SK-N-SH treated with all-trans-retinoic acid at 6 μM for 48 hours (cell line): Measurements from ENCODE around the gene UTS2R.
"Not testable (repeated sequence)": the region's sequence is repeated elsewhere in the genome, so short reads cannot be mapped to it uniquely, and the experiment has no call there.

Experiments used
- ATAC-seq: fragments of 200-7000 bp; cut with Tn5 transposase; 3 replicates; pipeline ENCODE4 v1.9.1; 2020; ENCODE audit warnings: mild to moderate bottlenecking, moderate library complexity
- ARNTL ChIP-seq: fragments of 450-650 bp; formaldehyde crosslinking; IDR thresholded peaks from 2 replicates; pipeline ENCODE4 v1.5.0; 2020; ENCODE audit warnings: low read depth, mild to moderate bottlenecking, moderate library complexity, borderline replicate concordance
- BACH2 ChIP-seq: fragments of 250-450 bp; sonication (Bioruptor Pico); IDR thresholded peaks from 2 replicates; pipeline ENCODE4 v1.9.0; 2021; ENCODE audit warnings: mild to moderate bottlenecking, borderline replicate concordance
- CSDC2 ChIP-seq: fragments of 250-450 bp; sonication (Bioruptor Pico); IDR thresholded peaks from 2 replicates; pipeline ENCODE4 v1.5.0; 2020; ENCODE audit warnings: mild to moderate bottlenecking, moderate library complexity
- ESRRG ChIP-seq: fragments of 250-450 bp; sonication (Bioruptor Pico); IDR thresholded peaks from 2 replicates; pipeline ENCODE4 v1.6.1; 2021; ENCODE audit warnings: mild to moderate bottlenecking
- GLIS3 ChIP-seq: fragments of 250-450 bp; sonication (Bioruptor Pico); IDR thresholded peaks from 2 replicates; pipeline ENCODE4 v1.5.0; 2020; ENCODE audit warnings: mild to moderate bottlenecking, moderate library complexity
- ISL1 ChIP-seq: fragments of 250-450 bp; sonication (Bioruptor Pico); IDR thresholded peaks from 2 replicates; pipeline ENCODE4 v2.1.2; 2022; ENCODE audit warnings: mild to moderate bottlenecking, moderate library complexity
- OSR1 ChIP-seq: fragments of 250-450 bp; sonication (Bioruptor Pico); IDR thresholded peaks from 2 replicates; pipeline ENCODE4 v1.8.0; 2022; ENCODE audit warnings: moderate library complexity, mild to moderate bottlenecking, inconsistent platforms
- RARB ChIP-seq: fragments of 250-450 bp; sonication (Bioruptor Pico); IDR thresholded peaks from 2 replicates; pipeline ENCODE4 v1.8.0; 2021; ENCODE audit warnings: mild to moderate bottlenecking, moderate library complexity
- SNAI2 ChIP-seq: fragments of 250-450 bp; sonication (Bioruptor Pico); IDR thresholded peaks from 2 replicates; pipeline ENCODE4 v1.5.0; 2020; ENCODE audit warnings: mild to moderate bottlenecking, moderate library complexity
- TCF4 ChIP-seq: fragments of 250-450 bp; sonication (Bioruptor Pico); IDR thresholded peaks from 2 replicates; pipeline ENCODE4 v1.8.0; 2021; ENCODE audit warnings: mild to moderate bottlenecking, moderate library complexity, borderline replicate concordance
- TOX ChIP-seq: fragments of 250-450 bp; sonication (Bioruptor Pico); IDR thresholded peaks from 2 replicates; pipeline ENCODE4 v1.8.0; 2021; ENCODE audit warnings: mild to moderate bottlenecking, moderate library complexity, borderline replicate concordance
- ZFP3 ChIP-seq: fragments of 250-450 bp; sonication (Bioruptor Pico); IDR thresholded peaks from 2 replicates; pipeline ENCODE4 v1.5.0; 2020; ENCODE audit warnings: mild to moderate bottlenecking, moderate library complexity
- ZFP30 ChIP-seq: fragments of 450-650 bp; formaldehyde crosslinking; IDR thresholded peaks from 2 replicates; pipeline ENCODE4 v1.5.0; 2022; ENCODE audit warnings: mild to moderate bottlenecking, moderate library complexity
- ZNF70 ChIP-seq: fragments of 450-650 bp; formaldehyde crosslinking; IDR thresholded peaks from 2 replicates; pipeline ENCODE4 v1.5.0; 2020; ENCODE audit warnings: mild to moderate bottlenecking, moderate library complexity
- ZNF8 ChIP-seq: fragments of 450-650 bp; formaldehyde crosslinking; IDR thresholded peaks from 2 replicates; pipeline ENCODE4 v1.5.0; 2020; ENCODE audit warnings: mild to moderate bottlenecking, moderate library complexity
- TF ChIP-seq, protein P1 (sequence below): fragments of 250-450 bp; sonication (Bioruptor Pico); IDR thresholded peaks from 2 replicates; pipeline ENCODE4 v1.5.1; 2021; ENCODE audit warnings: mild to moderate bottlenecking, moderate library complexity
- TF ChIP-seq, protein P2 (sequence below): fragments of 250-450 bp; sonication (Bioruptor Pico); IDR thresholded peaks from 2 replicates; pipeline ENCODE4 v1.5.1; 2020; ENCODE audit warnings: low read depth, mild to moderate bottlenecking, moderate library complexity
- TF ChIP-seq, protein P3 (sequence below): fragments of 250-450 bp; sonication (Bioruptor Pico); IDR thresholded peaks from 2 replicates; pipeline ENCODE4 v1.5.0; 2020; ENCODE audit warnings: mild to moderate bottlenecking, moderate library complexity
- TF ChIP-seq, protein P4 (sequence below): fragments of 250-450 bp; sonication (Bioruptor Pico); IDR thresholded peaks from 2 replicates; pipeline ENCODE4 v1.8.0; 2020; ENCODE audit warnings: mild to moderate bottlenecking, moderate library complexity, borderline replicate concordance

UTS2R gene

DNA sequence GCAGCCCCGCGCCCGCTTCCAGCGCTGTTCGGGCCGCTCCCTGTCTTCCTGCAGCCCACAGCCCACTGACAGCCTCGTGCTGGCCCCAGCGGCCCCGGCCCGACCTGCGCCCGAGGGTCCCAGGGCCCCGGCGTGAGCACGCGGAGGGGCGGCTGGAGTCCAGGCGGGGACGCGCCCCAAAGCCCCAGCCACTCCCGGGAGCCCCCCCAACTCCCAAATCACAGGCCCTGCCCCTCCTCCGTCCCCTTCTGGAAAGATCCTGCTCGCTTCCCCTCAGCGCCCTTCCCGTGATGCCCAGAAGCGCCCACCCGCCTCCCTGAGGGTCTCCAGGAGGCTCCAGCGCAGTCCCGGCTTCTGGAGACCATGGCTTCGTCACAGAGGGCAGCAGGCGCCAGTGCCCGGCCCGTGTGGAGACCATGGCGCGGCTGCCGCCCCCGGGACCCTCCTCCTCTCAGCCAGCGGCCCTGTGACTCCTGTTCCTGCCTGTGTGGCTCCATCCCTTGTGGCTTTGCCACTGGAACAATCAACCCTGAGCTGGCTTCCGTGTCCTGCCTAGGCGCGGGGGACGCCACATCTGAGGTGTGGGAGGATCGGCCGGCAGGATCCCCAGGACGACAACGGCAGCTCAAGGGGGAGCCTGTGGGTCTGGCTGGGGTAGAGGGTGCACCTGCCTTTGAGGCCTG, 3.9 kb downstream of the UTS2R start:
- no peak for ATAC-seq
- TF ChIP-seq BACH2 (CRISPR knock-in tag) (no peak), TCF4 (CRISPR knock-in tag) (no peak), ESRRG (no peak), TOX (CRISPR knock-in tag) (no peak), RARB (CRISPR knock-in tag) (no peak), ZFP30 (no peak), SNAI2 (CRISPR knock-in tag) (no peak), ZFP3 (CRISPR knock-in tag) (no peak), GLIS3 (CRISPR knock-in tag) (no peak), ISL1 (CRISPR knock-in tag) (no peak)
- TF ChIP-seq, protein P1, sequence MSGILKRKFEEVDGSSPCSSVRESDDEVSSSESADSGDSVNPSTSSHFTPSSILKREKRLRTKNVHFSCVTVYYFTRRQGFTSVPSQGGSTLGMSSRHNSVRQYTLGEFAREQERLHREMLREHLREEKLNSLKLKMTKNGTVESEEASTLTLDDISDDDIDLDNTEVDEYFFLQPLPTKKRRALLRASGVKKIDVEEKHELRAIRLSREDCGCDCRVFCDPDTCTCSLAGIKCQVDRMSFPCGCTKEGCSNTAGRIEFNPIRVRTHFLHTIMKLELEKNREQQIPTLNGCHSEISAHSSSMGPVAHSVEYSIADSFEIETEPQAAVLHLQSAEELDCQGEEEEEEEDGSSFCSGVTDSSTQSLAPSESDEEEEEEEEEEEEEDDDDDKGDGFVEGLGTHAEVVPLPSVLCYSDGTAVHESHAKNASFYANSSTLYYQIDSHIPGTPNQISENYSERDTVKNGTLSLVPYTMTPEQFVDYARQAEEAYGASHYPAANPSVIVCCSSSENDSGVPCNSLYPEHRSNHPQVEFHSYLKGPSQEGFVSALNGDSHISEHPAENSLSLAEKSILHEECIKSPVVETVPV (CRISPR knock-in tag) = no peak
- TF ChIP-seq, protein P2, sequence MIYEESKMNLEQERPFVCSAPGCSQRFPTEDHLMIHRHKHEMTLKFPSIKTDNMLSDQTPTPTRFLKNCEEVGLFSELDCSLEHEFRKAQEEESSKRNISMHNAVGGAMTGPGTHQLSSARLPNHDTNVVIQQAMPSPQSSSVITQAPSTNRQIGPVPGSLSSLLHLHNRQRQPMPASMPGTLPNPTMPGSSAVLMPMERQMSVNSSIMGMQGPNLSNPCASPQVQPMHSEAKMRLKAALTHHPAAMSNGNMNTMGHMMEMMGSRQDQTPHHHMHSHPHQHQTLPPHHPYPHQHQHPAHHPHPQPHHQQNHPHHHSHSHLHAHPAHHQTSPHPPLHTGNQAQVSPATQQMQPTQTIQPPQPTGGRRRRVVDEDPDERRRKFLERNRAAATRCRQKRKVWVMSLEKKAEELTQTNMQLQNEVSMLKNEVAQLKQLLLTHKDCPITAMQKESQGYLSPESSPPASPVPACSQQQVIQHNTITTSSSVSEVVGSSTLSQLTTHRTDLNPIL (CRISPR knock-in tag) = no peak
- TF ChIP-seq, protein P3, sequence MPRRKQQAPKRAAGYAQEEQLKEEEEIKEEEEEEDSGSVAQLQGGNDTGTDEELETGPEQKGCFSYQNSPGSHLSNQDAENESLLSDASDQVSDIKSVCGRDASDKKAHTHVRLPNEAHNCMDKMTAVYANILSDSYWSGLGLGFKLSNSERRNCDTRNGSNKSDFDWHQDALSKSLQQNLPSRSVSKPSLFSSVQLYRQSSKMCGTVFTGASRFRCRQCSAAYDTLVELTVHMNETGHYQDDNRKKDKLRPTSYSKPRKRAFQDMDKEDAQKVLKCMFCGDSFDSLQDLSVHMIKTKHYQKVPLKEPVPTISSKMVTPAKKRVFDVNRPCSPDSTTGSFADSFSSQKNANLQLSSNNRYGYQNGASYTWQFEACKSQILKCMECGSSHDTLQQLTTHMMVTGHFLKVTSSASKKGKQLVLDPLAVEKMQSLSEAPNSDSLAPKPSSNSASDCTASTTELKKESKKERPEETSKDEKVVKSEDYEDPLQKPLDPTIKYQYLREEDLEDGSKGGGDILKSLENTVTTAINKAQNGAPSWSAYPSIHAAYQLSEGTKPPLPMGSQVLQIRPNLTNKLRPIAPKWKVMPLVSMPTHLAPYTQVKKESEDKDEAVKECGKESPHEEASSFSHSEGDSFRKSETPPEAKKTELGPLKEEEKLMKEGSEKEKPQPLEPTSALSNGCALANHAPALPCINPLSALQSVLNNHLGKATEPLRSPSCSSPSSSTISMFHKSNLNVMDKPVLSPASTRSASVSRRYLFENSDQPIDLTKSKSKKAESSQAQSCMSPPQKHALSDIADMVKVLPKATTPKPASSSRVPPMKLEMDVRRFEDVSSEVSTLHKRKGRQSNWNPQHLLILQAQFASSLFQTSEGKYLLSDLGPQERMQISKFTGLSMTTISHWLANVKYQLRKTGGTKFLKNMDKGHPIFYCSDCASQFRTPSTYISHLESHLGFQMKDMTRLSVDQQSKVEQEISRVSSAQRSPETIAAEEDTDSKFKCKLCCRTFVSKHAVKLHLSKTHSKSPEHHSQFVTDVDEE = no peak

DNA sequence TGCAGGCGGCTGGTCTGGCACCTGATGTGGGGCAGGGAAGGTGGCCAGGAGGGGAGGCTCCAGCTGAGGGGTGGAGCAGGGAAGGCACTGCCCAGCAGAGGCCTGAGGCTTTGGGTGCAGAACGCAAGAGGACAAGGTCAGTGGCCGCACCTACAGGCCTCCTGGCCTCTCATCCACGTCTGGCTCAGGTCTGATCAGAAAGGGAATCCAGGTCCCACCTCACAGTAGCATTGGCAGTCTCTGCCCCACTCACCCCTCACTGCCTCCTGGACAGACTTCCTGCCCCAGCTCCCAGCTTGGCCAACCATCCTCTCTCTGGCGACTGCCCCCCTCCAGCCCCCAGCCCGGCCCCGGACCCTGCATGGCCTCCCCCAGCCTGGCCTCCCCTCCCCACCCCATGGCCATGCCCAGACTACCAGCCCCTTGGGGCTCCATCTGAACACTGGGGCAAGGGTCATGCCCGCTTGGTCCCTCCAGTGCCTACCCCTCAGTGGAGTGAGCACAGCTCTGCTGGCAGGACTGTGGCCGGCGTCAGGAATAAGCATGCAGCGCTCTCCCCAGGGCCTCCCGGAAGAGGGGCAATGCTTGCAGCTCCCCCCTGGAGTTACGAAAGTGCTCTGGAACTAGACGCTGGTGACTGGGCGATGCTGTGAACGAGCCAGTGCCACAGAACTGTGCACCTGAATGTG, 4.6 kb downstream of the UTS2R start:
- TF ChIP-seq ARNTL (CRISPR knock-in tag) = no peak
- TF ChIP-seq, protein P2 (CRISPR knock-in tag) = no peak
- peak; percentile 4; the same call in 1 of the 3 replicates for ATAC-seq

DNA sequence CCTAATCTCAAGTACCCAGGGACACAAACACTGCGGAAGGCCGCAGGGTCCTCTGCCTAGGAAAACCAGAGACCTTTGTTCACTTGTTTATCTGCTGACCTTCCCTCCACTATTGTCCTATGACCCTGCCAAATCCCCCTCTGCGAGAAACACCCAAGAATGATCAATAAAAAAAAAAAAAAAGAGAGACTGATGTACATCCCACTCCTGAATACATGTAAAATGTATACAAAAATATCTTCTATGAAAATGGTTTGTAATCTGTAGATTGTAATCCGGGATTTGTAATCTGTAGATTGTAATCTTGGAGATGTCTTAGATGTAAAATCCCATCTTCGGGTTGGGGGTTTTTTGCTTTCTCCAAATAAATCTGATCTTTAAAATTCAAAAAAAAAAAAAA, 5.7 kb downstream of the UTS2R start:
- ATAC-seq = not testable (repeated sequence)

DNA sequence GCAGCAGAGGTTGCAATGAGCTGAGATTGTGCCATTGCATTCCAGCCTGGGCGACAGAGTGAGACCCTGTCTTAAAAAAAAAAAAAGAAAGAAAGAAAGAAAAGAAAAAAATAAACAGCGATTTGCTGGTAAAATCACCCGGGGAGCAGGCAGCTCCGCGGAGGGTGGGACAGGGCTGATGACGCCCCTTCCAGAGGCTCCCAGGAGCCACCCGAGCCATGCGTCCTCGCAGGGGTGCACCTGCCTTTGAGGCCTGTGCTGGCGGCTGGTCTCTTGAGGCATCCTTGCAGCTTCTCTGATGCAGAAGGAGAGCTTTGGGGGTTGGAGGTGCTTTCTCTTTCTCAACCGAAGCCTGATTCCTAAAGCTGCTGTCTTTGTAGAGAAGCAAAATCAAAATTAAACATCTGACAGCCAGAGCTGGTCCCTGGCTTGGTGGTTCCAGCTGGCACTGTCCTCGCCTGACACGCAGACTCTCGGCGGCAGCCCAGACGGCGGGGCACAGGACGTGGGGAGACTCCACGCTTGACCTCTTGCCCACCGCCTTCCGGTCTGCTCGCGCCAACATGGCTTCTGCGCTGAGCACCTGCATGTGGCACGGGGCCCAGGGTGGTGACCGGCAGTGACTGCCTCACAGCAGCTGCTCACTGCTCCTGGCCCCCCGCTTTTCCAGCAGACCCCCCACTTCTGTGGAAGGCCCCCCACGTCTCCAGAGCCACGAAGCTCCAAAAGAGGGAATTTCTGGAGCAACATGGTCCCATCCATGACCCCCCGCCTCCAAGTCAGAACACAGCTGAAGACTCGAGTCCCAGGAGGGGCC, 6.6 kb downstream of the UTS2R start:
- TF ChIP-seq TCF4 (CRISPR knock-in tag) (no peak), CSDC2 (CRISPR knock-in tag) (no peak), OSR1 (CRISPR knock-in tag) (no peak), SNAI2 (CRISPR knock-in tag) (no peak), ZNF8 (CRISPR knock-in tag) (no peak), ZFP30 (no peak), ARNTL (CRISPR knock-in tag) (no peak), ISL1 (CRISPR knock-in tag) (no peak), ZNF70 (CRISPR knock-in tag) (no peak), ZFP3 (CRISPR knock-in tag) (no peak)
- TF ChIP-seq, protein P4, sequence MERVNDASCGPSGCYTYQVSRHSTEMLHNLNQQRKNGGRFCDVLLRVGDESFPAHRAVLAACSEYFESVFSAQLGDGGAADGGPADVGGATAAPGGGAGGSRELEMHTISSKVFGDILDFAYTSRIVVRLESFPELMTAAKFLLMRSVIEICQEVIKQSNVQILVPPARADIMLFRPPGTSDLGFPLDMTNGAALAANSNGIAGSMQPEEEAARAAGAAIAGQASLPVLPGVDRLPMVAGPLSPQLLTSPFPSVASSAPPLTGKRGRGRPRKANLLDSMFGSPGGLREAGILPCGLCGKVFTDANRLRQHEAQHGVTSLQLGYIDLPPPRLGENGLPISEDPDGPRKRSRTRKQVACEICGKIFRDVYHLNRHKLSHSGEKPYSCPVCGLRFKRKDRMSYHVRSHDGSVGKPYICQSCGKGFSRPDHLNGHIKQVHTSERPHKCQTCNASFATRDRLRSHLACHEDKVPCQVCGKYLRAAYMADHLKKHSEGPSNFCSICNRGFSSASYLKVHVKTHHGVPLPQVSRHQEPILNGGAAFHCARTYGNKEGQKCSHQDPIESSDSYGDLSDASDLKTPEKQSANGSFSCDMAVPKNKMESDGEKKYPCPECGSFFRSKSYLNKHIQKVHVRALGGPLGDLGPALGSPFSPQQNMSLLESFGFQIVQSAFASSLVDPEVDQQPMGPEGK (CRISPR knock-in tag) = no peak
- TF ChIP-seq, protein P3 = no peak

More for the DNA sequence above, 6.6 kb downstream of the UTS2R start:
- no peak for ATAC-seq
